ENCODE data around the gene ESYT1. TPM values are rescaled to one million over a fixed set of nuclear protein-coding genes. Genes with fewer than 3 reads are reported as not detected.

Gene ESYT1
- total RNA-seq, 1 donor from 2014 or later, result 75.3 TPM

DNA sequence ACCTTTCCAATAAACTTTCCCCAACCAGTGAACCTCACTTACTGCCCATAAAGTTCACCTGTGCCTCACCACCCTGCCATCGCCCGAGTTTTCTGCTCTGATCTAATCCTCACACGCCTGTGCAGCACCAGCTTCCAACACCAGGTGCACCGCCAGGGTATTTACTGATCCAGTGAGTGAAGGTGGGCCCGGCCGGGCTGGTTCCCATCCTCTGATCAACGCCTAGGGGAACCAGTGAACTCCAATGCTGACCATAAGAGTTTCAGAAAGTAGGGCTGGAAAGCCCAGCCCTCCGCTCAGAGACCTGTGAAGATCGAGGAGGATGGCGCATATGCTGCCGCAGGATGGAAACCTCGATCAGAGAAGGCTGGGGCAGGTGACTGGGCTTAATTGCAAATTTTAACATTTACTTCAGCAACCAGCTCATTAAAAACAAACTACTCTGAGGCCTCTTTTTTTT lies 23.6 kb downstream of the ESYT1 start:
- H3K27ac ChIP-seq, result peak overlapping the region; percentile 51

DNA sequence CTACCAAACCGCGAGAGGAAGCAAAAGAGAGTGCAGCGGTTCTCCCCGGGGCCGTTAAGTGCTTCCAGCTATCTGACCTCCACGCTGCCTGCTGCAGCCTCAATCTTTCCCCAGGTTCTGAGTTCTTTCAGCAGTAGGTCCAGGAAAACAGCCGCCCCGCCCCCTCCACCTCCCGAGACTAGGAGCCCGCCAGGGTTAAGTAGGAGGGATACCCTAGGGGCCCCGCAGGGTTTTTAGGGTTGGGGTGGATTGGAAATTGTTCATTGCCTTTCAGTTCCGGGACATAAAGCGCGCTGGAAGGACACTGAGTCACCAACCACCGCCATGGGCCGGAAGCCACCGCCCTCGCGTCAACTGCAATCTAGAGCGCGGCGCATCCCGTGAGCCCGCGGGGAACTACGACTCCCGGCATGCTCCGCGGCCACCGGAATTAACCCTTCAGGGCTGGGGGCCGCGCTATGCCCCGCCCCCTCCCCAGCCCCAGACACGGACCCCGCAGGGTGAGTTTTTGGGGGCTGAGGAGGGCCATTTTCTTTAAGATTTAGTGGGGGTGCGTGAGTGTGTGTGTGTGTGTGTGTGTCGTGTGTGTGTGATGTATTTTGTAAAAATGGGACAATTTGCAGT lies 24.2 kb downstream of the ESYT1 start, which contains the start of gene MYL6B:
TSS of gene MYL6B (plus strand) at position 456 of the 624 bp plus-strand sequence. CDS start 1,332 bp downstream, outside the sequence.
- no peaks in the 10 kb centered on the region for H4K20me1 ChIP-seq (ENCODE audit: low read depth)
- H3K9ac ChIP-seq, result peak within 1 kb of the TSS; percentile 60
- TF ChIP-seq, protein P1, sequence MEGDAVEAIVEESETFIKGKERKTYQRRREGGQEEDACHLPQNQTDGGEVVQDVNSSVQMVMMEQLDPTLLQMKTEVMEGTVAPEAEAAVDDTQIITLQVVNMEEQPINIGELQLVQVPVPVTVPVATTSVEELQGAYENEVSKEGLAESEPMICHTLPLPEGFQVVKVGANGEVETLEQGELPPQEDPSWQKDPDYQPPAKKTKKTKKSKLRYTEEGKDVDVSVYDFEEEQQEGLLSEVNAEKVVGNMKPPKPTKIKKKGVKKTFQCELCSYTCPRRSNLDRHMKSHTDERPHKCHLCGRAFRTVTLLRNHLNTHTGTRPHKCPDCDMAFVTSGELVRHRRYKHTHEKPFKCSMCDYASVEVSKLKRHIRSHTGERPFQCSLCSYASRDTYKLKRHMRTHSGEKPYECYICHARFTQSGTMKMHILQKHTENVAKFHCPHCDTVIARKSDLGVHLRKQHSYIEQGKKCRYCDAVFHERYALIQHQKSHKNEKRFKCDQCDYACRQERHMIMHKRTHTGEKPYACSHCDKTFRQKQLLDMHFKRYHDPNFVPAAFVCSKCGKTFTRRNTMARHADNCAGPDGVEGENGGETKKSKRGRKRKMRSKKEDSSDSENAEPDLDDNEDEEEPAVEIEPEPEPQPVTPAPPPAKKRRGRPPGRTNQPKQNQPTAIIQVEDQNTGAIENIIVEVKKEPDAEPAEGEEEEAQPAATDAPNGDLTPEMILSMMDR (IDR thresholded peaks at IDR 0.05), result no peak
- TF ChIP-seq EZH2 (IDR thresholded peaks at IDR 0.05), result no peak
- TF ChIP-seq EZH2phosphoT487 (IDR thresholded peaks at IDR 0.05), result no peak
- H3K4me1 ChIP-seq, result peaks cover 18% of the 10 kb centered on the region
- H3K79me2 ChIP-seq (ENCODE audit: low read depth), result peaks cover 18% of the 10 kb centered on the region
- Mint-ChIP-seq H3K4me1 (peaks cover 35% of the 10 kb centered on the region), H3K9me3 (no peaks in the 10 kb centered on the region), H3K27me3 (ENCODE audit: insufficient read depth, low read depth) (peaks cover 11% of the 10 kb centered on the region), H3K36me3 (peaks cover 12% of the 10 kb centered on the region), H3K4me3 (peak within 1 kb of the TSS; percentile 97), H3K27ac (peak within 1 kb of the TSS; percentile 72)
- H3K27ac ChIP-seq, result peak within 1 kb of the TSS; percentile 51
- DNase-seq (ENCODE audit: low spot score), result peak; percentile 95
- H2AFZ ChIP-seq (replicated peaks), result peak within 1 kb of the TSS; percentile 80
- H3K9me3 ChIP-seq (ENCODE audit: low read depth), result no peaks in the 10 kb centered on the region
- no peaks in the 10 kb centered on the region for H3K36me3 ChIP-seq
- H3K4me3 ChIP-seq, result peak within 1 kb of the TSS; percentile 68
- H3K4me2 ChIP-seq, result peak within 1 kb of the TSS; percentile 97
- H3F3A ChIP-seq (ENCODE audit: low read depth), result peaks cover 30% of the 10 kb centered on the region
- H3K27me3 ChIP-seq, result no peaks in the 10 kb centered on the region

More for the DNA sequence above, 23.6 kb downstream of the ESYT1 start:
- H3K27ac Mint-ChIP-seq, result peak overlapping the region; percentile 60
- Histone ChIP-seq H3K36me3 (no peaks in the 10 kb centered on the region), H3K79me2 (ENCODE audit: low read depth) (peaks cover 18% of the 10 kb centered on the region), H2AFZ (replicated peaks) (peak overlapping the region; percentile 80), H3K4me3 (peak overlapping the region; percentile 68), H3K9me3 (ENCODE audit: low read depth) (no peaks in the 10 kb centered on the region), H3F3A (ENCODE audit: low read depth) (peaks cover 29% of the 10 kb centered on the region), H3K9ac (peak overlapping the region; percentile 29), H3K4me2 (peak overlapping the region; percentile 97), H3K27me3 (no peaks in the 10 kb centered on the region), H3K4me1 (peaks cover 14% of the 10 kb centered on the region), H4K20me1 (ENCODE audit: low read depth) (no peaks in the 10 kb centered on the region)
- H3K27me3 Mint-ChIP-seq (ENCODE audit: insufficient read depth, low read depth), result peaks cover 8% of the 10 kb centered on the region
- TF ChIP-seq, protein P1 (IDR thresholded peaks at IDR 0.05), result peak; percentile 63
- TF ChIP-seq EZH2phosphoT487 (IDR thresholded peaks at IDR 0.05), result no peak
- DNase-seq (ENCODE audit: low spot score), result peak; percentile 66
- peaks cover 12% of the 10 kb centered on the region for H3K36me3 Mint-ChIP-seq
- no peaks in the 10 kb centered on the region for H3K9me3 Mint-ChIP-seq
- H3K4me1 Mint-ChIP-seq, result peaks cover 31% of the 10 kb centered on the region
- peak overlapping the region; percentile 97 for H3K4me3 Mint-ChIP-seq

DNA sequence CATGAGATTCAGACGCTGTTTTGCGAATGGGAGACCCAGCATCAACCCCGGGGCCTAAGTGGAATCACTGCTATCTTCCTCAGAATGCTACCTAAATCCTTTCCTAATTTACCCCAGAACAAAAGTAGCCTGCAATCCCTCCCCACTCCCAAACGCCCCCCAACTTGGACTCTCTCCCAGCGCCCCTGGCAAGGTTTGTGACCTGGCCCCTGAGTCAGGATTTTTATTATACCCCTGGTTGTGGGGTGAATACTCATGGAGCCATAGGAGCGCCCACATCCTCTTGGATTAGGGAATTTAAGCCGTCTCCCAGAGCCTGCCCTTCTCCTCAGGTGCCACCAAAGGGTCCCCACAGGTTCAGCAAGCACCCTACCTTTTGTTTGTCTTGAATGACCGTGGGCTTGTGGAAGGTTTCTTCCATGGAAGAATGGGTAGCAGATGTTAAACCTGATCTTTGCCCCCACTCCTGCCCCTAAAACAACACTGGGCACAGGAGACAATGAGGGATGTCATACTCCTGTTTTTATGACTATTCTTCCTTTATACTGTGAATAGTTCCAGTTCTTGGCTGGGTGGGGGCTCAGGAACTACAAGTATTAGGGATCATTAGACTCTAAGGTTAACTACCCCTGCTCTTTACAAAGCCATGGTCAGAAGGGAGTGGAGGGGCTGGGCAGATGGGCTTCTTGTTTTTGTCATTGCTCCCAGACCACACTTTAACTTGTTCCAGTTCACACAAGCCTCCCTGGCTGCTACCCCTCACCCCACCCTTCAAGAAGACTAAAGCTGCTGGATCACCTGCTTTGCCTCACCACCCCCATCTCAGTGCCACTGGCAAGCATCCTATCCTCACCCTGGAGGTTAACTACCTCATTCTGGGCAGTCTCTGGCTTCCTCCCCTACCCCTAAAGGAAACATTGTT lies 24.9 kb downstream of the ESYT1 start:
- Histone ChIP-seq H3K27me3 (no peaks in the 10 kb centered on the region), H3K4me1 (peaks cover 19% of the 10 kb centered on the region), H2AFZ (replicated peaks) (no peak overlapping the region), H4K20me1 (ENCODE audit: low read depth) (no peaks in the 10 kb centered on the region), H3K4me2 (peak overlapping the region; percentile 97), H3K27ac (no peak overlapping the region), H3F3A (ENCODE audit: low read depth) (peaks cover 36% of the 10 kb centered on the region), H3K9me3 (ENCODE audit: low read depth) (no peaks in the 10 kb centered on the region), H3K4me3 (peak overlapping the region; percentile 68), H3K36me3 (no peaks in the 10 kb centered on the region), H3K79me2 (ENCODE audit: low read depth) (peaks cover 18% of the 10 kb centered on the region), H3K9ac (peak overlapping the region; percentile 60)
- H3K27ac Mint-ChIP-seq, result peak overlapping the region; percentile 72
- peaks cover 14% of the 10 kb centered on the region for H3K27me3 Mint-ChIP-seq (ENCODE audit: insufficient read depth, low read depth)
- H3K4me3 Mint-ChIP-seq, result peak overlapping the region; percentile 97
- TF ChIP-seq EZH2phosphoT487 (IDR thresholded peaks at IDR 0.05) (no peak), EZH2 (IDR thresholded peaks at IDR 0.05) (no peak)
- TF ChIP-seq, protein P1 (IDR thresholded peaks at IDR 0.05), result no peak
- H3K9me3 Mint-ChIP-seq, result no peaks in the 10 kb centered on the region
- DNase-seq (ENCODE audit: low spot score), result peak; percentile 8
- H3K36me3 Mint-ChIP-seq, result peaks cover 14% of the 10 kb centered on the region
- peaks cover 40% of the 10 kb centered on the region for H3K4me1 Mint-ChIP-seq

Data from neural progenitor cell (in vitro differentiated cells).